Mesothelial cell of epicardium (in vitro differentiated cells): ENCODE measurements around the gene RABGGTB. TPM values are rescaled to one million over a fixed set of nuclear protein-coding genes. Genes with fewer than 3 reads are reported as not detected.

ENCODE experiments used
- DNase-seq, 2 experiments: peaks; one replicate each; pipeline ENCODE4 v3.0.0; 2021; ENCODE audit warnings: low spot score in 2 of 2; ENCODE audit not compliant: unreplicated experiment in 2 of 2
- H3K27ac Mint-ChIP-seq: 2 replicates; pipeline ENCODE4 v1.8.0; 2021; ENCODE audit warnings: mixed read lengths
- H3K27me3 Mint-ChIP-seq: 2 replicates; pipeline ENCODE4 v1.8.0; 2021; ENCODE audit warnings: low read depth, mixed read lengths
- H3K36me3 Mint-ChIP-seq: 2 replicates; pipeline ENCODE4 v1.8.0; 2021; ENCODE audit warnings: mixed read lengths
- H3K4me1 Mint-ChIP-seq: 2 replicates; pipeline ENCODE4 v1.8.0; 2021; ENCODE audit warnings: mixed read lengths
- H3K4me3 Mint-ChIP-seq: 2 replicates; pipeline ENCODE4 v1.8.0; 2021; ENCODE audit warnings: mild to moderate bottlenecking, moderate library complexity, mixed read lengths
- H3K9me3 Mint-ChIP-seq: 2 replicates; pipeline ENCODE4 v1.8.0; 2021; ENCODE audit warnings: mixed read lengths
- total RNA-seq: library from RNA; stranded (reverse); gene quantifications from 3 replicates; pipeline ENCODE4 v1.2.1, GENCODE V29; 2021
- TF ChIP-seq, protein P1 (sequence below): fragments of 200-600 bp; sonication (generic); IDR thresholded peaks from one replicate; pipeline ENCODE4 v1.5.0; 2021; ENCODE audit warnings: antibody characterized with exemption; ENCODE audit not compliant: unreplicated experiment

RABGGTB gene
- total RNA-seq, 1 donor from 2014 or later, result 88.9 TPM

DNA sequence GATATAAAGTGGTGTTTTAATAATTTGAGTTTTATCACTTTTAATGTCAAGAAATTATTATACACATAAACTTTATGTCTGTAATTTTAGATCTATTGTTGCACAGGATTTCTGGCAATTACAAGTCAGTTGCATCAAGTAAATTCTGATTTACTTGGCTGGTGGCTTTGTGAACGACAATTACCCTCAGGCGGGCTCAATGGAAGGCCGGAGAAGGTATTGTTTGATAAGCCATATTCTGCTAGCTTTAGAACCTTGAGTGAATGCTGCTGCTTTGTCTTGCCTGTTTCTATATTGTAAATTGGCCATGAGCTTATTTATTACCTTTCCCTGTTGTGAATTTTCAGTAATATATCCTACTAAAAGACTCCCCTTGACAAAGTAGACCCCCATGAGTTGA is 6.0 kb downstream of the RABGGTB start:
- H3K27ac Mint-ChIP-seq, result no peak overlapping the region
- H3K4me3 Mint-ChIP-seq, result no peak overlapping the region
- peaks cover 38% of the 10 kb centered on the region for H3K4me1 Mint-ChIP-seq
- peaks cover 36% of the 10 kb centered on the region for H3K36me3 Mint-ChIP-seq
- H3K27me3 Mint-ChIP-seq, result no peaks in the 10 kb centered on the region
- DNase-seq, result no peak
- TF ChIP-seq, protein P1, sequence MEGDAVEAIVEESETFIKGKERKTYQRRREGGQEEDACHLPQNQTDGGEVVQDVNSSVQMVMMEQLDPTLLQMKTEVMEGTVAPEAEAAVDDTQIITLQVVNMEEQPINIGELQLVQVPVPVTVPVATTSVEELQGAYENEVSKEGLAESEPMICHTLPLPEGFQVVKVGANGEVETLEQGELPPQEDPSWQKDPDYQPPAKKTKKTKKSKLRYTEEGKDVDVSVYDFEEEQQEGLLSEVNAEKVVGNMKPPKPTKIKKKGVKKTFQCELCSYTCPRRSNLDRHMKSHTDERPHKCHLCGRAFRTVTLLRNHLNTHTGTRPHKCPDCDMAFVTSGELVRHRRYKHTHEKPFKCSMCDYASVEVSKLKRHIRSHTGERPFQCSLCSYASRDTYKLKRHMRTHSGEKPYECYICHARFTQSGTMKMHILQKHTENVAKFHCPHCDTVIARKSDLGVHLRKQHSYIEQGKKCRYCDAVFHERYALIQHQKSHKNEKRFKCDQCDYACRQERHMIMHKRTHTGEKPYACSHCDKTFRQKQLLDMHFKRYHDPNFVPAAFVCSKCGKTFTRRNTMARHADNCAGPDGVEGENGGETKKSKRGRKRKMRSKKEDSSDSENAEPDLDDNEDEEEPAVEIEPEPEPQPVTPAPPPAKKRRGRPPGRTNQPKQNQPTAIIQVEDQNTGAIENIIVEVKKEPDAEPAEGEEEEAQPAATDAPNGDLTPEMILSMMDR, result no peak
- H3K9me3 Mint-ChIP-seq, result no peaks in the 10 kb centered on the region

DNA sequence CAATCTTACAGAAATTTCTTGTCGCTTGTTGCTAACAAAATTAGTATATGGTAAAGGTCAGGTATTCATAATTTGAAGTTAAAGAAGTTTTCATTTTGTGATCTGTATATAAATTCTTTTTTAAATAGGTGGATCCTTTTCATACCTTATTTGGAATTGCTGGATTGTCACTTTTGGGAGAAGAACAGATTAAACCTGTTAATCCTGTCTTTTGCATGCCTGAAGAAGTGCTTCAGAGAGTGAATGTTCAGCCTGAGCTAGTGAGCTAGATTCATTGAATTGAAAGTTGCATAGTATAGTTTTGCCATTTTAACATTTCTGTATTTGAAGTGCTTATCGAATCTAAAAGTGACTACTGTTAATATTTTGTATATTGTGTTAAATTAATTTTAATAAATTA is 8.3 kb downstream of the RABGGTB start:
- TF ChIP-seq, protein P1, result no peak
- peaks cover 46% of the 10 kb centered on the region for H3K36me3 Mint-ChIP-seq
- H3K27me3 Mint-ChIP-seq, result no peaks in the 10 kb centered on the region
- H3K4me1 Mint-ChIP-seq, result peaks cover 17% of the 10 kb centered on the region
- no peak overlapping the region for H3K4me3 Mint-ChIP-seq
- no peaks in the 10 kb centered on the region for H3K9me3 Mint-ChIP-seq
- DNase-seq, result no peak
- no peak overlapping the region for H3K27ac Mint-ChIP-seq

DNA sequence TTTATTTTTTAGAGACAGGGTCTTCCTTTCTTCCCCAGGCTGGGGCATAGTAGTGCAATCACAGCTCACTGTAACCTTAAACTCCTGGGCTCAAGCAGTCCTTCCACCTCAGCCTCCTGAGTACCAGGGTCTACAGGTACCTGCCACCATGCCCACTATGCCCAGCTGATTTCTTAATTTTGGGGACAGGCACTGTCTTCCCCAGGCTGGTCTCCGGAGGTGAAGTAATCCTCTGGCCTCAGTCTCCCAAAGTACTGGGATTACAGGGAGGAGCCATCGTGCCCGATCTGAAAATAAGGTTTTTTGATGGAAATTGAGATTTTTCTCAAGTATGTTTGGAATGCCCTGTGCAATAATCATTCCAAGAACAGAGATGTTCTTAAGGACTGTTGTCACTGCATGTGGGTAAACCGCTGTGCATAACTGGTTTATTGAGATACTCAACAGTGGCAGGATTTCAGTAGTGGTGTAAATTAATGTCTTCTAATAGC is 9.7 kb downstream of the RABGGTB start:
- no peak for DNase-seq
- H3K27ac Mint-ChIP-seq, result no peak overlapping the region
- H3K4me3 Mint-ChIP-seq, result no peak overlapping the region
- TF ChIP-seq, protein P1, result no peak
- H3K27me3 Mint-ChIP-seq, result no peaks in the 10 kb centered on the region
- H3K4me1 Mint-ChIP-seq, result peaks cover 5% of the 10 kb centered on the region
- no peaks in the 10 kb centered on the region for H3K9me3 Mint-ChIP-seq
- H3K36me3 Mint-ChIP-seq, result peaks cover 45% of the 10 kb centered on the region

DNA sequence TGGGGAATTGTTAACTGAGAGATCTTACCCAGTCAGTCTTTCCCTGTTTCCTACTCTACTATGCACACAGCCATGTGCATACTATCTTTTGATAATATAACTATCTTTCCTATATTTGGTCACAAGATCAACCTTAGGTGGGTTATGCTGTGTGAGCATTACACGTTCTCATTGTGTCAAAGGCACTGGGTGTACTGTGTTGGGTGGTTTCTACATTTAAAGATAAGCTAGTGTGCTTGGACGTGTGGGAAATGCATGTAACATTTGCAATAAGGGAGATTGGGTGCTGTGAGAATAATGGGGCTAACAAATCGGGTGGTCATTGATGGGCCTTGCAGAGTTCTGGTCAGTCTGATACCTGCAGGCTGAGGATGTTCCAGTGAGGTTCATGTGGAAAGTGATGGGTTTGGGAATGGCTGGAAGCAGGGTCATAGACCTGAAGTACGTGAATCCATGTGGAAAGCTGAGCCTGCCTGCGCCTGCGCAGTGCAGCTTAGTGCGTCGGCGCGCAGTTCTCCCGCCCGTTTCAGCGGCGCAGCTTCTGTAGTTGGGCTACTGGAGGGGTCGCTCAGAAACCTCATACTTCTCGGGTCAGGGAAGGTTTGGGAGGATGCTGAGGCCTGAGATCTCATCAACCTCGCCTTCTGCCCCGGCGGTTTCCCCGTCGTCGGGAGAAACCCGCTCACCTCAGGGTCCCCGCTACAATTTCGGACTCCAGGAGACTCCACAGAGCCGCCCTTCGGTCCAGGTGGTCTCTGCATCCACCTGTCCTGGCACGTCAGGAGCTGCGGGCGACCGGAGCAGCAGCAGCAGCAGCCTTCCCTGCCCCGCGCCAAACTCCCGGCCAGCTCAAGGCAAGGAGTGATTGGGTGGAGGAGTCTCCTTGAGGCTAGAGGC is 10.6 kb downstream of the RABGGTB start, which contains the start of gene MSH4:
TSS of gene MSH4 (plus strand) at position 507 of the 897 bp plus-strand sequence. CDS start at position 611, 104 bp downstream.
- H3K9me3 Mint-ChIP-seq, result no peaks in the 10 kb centered on the region
- H3K4me1 Mint-ChIP-seq, result no peaks in the 10 kb centered on the region
- H3K27ac Mint-ChIP-seq, result no peak within 1 kb of the TSS
- no peak for DNase-seq
- TF ChIP-seq, protein P1, result no peak
- peaks cover 40% of the 10 kb centered on the region for H3K36me3 Mint-ChIP-seq
- H3K4me3 Mint-ChIP-seq, result no peak within 1 kb of the TSS
- H3K27me3 Mint-ChIP-seq, result no peaks in the 10 kb centered on the region

DNA sequence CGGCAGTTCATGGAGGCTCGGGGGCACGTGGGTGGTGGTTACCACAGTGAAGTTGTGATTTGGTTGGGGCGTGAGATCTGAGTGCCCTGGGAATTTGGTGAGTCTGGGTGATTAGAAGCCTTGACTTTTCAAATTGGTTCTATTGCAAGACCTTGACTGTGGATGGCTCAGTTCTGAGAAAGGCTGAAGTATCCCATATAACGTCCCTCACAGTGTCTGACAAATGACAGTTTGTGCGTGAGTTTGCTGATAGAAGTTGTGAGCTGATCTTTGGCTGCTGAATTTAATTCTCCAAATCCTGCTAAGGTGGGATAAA is 11.2 kb downstream of the RABGGTB start:
- TF ChIP-seq, protein P1, result no peak
- Mint-ChIP-seq H3K4me3 (no peak overlapping the region), H3K27me3 (no peaks in the 10 kb centered on the region), H3K4me1 (no peaks in the 10 kb centered on the region), H3K36me3 (peaks cover 37% of the 10 kb centered on the region), H3K9me3 (no peaks in the 10 kb centered on the region), H3K27ac (no peak overlapping the region)
- no peak for DNase-seq
